GM19463 (cell line): ENCODE measurements around the gene BCL11B.

Experiments used
- ATAC-seq: cut with Tn5 transposase; IDR thresholded peaks from one replicate; pipeline ENCODE4 v1.9.1; 2021; ENCODE audit warnings: mild to moderate bottlenecking, moderate library complexity; ENCODE audit not compliant: unreplicated experiment

Gene BCL11B

DNA sequence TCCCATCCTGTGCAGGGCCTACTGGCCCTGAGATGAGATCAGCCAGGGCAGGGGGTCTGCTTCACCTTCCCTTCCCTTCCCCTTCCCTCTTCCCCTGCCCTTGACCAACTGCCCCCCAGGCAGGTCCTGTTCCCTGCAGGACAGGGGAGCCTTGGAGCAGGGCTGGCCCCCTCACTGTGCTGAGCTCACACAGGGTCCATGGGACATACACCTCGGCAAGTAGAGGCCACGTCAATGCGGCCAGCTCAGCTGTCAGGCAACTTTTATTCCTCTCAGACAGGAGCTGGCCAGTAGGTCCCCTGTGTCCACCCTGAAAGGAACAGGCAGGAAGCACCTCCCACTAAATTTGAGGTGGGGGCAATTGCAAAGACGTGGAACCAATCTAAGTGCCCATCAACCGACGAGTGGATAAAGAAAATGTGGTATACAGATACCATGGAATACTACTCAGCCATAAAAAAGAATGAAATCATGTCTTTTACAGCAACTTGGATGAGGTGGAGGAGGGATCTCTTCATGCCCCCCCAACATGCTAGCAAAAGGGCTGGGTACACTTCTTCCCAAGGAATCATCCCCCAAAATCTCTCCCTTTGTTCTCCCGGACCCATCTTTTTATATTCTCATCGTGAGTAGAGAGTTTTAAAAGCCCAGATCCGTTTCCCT, 148.7 kb downstream of the BCL11B start:
- no peak for ATAC-seq

DNA sequence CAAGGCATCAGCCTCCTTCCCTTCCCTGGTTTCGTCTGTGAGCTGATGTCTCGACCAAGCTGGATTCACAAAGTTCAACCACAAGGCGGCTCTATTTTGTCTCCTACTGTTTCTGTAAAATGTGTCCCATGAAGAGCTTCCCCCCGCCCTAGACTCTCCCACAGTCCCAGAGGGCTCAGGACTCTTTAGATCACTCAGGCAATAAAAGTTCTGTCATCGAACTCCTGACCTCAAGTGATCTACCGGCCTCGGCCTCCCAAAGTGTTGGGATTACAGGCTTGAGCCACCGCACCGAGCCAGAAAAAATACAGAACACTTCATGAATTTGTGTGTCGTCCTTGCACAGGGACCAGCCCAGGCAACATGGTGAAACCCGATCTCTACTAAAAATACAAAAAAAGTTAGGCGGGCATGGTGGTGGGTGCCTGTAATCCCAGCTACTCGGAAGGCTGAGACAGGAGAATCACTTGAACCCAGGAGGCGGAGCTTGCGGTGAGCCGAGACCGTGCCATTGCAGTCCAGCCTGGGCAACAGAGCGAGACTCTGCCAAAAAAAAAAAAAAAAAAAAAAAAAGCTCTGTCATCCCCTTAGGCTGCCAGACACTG, 149.4 kb downstream of the BCL11B start:
- no peak for ATAC-seq

DNA sequence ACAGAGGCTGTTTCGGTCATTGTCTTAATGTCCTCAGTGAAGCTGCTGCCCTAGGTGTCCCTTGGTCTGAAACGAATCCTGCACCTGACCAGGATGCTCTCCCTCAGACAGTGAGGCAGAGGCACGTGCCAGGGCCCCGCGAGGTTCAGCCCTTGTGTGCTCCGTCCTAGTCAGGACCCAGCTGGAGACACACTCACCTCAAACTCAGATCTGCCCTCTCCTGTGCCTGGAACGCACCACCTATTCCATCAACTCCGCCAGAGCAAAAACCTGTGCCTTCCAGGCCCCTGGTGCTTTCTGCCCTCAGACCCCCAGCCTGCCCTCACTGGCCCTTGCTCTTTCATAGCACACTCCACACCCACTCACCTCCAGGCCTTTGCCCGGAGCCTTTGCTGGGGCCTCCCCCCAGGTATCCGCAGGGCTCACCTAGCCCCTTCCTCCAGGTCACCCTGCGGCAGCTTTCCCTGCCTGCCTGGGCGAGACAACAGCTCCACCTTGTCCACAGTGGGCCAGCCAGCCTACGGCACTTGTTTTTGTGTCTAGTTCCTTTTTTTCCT, 150.6 kb downstream of the BCL11B start:
- ATAC-seq: no peak

DNA sequence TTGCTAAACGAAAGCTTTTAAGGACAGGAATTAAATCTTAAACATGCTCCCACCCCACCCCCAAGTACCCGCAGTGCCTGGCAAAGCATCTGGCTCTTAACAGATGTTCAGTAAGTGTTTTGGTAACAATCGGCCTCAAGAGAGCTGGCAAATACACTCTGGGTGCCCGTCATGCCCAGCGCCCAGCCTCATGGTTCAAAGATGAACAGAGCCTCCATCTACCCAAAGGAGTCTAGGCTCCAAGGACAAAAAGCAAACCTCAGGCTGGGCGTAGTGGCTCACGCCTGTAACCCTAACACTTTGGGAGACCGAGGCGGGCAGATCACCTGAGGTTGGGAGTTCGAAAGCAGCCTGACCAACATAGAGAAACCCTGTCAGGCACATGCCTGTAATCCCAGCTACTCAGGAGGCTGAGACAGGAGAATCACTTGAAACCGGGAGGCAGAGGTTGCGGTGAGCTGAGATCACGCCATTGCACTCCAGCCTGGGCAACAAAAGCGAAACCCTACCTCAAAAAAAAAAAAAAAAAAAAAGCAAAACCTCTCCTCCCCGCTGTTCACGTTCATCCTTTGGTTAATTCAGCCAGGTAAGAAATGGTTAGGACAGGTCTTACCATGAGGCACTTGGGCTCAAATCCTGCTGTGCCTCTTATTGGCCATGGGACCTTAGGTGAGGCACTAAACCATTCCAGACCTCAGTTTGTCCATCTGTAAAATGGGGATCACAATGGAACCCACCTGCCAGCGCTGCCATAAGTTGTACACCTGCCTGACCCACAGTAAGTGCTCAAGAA, 151.3 kb downstream of the BCL11B start:
- ATAC-seq: no peak

DNA sequence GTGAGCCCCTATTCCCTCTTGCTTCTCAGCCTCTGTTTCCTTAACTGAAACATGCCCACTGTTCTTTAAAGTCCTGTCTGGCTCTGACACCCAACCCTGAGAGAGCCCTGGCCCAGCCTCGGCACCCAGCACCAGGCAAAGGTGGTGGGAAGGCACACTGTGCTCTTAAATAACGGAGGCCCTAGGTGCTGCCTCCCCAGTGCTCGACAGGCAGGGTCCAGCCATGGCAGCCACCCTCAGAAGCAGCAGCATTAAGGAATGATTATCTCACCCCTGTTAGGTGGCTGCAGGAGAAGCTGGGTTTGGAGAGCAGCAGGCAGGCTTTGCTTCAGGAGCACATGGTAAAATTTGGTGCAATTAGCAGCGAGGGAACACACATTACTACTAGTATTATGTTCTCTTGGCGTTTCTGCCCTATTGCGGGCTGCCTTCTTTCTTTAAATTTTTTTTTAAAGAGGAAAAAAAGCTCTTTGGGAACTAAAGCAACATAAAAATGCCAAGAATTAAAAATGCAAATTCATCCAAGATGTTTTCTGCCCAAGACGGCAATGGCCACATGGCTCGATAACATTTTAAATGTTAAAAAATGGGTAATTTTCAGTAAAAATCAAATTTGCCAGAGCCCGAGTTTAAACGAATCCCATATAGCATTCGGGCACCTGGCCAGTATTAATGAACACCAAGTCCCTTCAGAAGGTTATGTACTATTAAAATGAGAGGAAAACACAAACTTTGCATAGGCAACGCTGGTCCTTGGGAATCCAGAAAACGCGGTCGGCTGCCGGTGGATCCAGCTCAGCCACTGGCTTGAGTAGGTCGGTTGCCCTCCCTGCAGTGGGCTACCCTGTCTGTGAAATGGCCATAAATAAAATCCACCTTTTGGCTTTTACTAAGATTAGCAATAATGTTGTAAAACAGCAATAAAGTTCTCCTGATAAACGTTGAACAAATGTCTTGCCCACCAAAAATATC, 152.2 kb downstream of the BCL11B start:
- no peak for ATAC-seq
